Ovary (tissue), 9 donors: ENCODE measurements around the gene FADD. TPM values are rescaled to one million over a fixed set of nuclear protein-coding genes. Genes with fewer than 3 reads are reported as not detected.
"Not testable (repeated sequence)": the region's sequence is repeated elsewhere in the genome, so short reads cannot be mapped to it uniquely, and the experiment has no call there.

ENCODE experiments used
- DNase-seq, 5 donors: peaks; one replicate each; pipeline ENCODE4 v3.0.0-alpha.2; 2019 to 2020
- H3K27ac ChIP-seq, 2 donors: fragments of 200-600 bp; one replicate each; pipeline versions ENCODE4 v1.5.1 to v1.8.0; 2019 to 2022
- H3K27me3 ChIP-seq: fragments of 200-600 bp; one replicate; pipeline ENCODE4 v1.8.0; 2022
- H3K36me3 ChIP-seq: fragments of 200-600 bp; sonication (generic); one replicate; pipeline ENCODE4 v1.5.1; 2019
- H3K4me1 ChIP-seq: one replicate; pipeline ENCODE4 v1.8.1; 2013; ENCODE audit warnings: mild to moderate bottlenecking, moderate library complexity; ENCODE audit not compliant: insufficient read depth
- H3K4me3 ChIP-seq: fragments of 200-600 bp; sonication (generic); one replicate; pipeline ENCODE4 v1.5.1; 2017
- H3K9me3 ChIP-seq, 2 donors: fragments of 200-600 bp in 1 of 2; sonication (generic) in 1 of 2; one replicate each; pipeline versions ENCODE4 v1.5.1 to v1.8.1; 2013 to 2019; ENCODE audit warnings: mild to moderate bottlenecking in 1 of 2, moderate library complexity in 1 of 2
- CTCF ChIP-seq, 3 donors: fragments of 450-650 bp in 2 of 3; fragments of 200-600 bp in 1 of 3; IDR thresholded peaks; one replicate each; pipeline versions ENCODE4 v1.5.1 to v1.8.0; 2016 to 2022; ENCODE audit warnings: antibody characterized with exemption in 3 of 3, mild to moderate bottlenecking in 1 of 3
- EP300 ChIP-seq: sonication (generic); formaldehyde crosslinking; IDR thresholded peaks from one replicate; pipeline ENCODE4 v1.6.1; 2017; ENCODE audit warnings: antibody characterized with exemption
- POLR2A ChIP-seq: fragments of 450-650 bp; IDR thresholded peaks from one replicate; pipeline ENCODE4 v1.6.1; 2017; ENCODE audit warnings: antibody characterized with exemption, mild to moderate bottlenecking, moderate library complexity
- WGBS, 3 donors: extraction: QIAGEN DNeasy Blood & Tissue Kit in 1 of 3; methylation state at CpG; one replicate each; pipeline versions ENCODE4 v1.1.5 to v1.1.7; 2013 to 2017; 5-methylcytosine and 5-hydroxymethylcytosine counted together
- intact Hi-C, 4 donors: fragments of 100-400 bp; cut with DNase I; formaldehyde crosslinking; loops; one replicate each; pipeline versions ENCODE4 v1.11.0 to v1.15.1; 2022 to 2023
- polyA plus RNA-seq, 2 donors: library from polyadenylated mRNA; stranded (reverse); fragments of 200-250 nt in 1 of 2; fragments of 350-450 nt in 1 of 2; fragmentation: Illumina TruSeq in 1 of 2; extraction: RNeasy Lipid Tissue Mini Kit (QIAGEN cat#74804) in 1 of 2; gene quantifications; one replicate each; pipeline ENCODE4 v1.2.3, GENCODE V29; 2013 to 2014
- total RNA-seq, 7 donors: library from RNA; depleted of rRNA in 2 of 7; stranded (reverse); fragments of >200 nt in 2 of 7; fragmentation: NEBNext Ultra II Directional in 3 of 7; extraction: Animal tissue kit (Norgen Biotek cat#: 25700) in 3 of 7; gene quantifications; one replicate each; pipeline versions ENCODE4 v1.1.0 to v1.2.4, GENCODE V29; 2016 to 2023
- donor health status: DM: no; HTN: no; CAD: no; lungs with moderate emphysema.
- donor health status: DM: no; HTN: no; CAD: no.
- donor health status: Bipolar disorder and iron deficiency.
- donor health status: DM: yes; HTN: yes; CAD: no.
- donor health status: DM: no; HTN: no; CAD: no.
- donor health status: DM: yes; HTN: yes; CAD: no.

Gene FADD
- total and polyA plus RNA-seq, 9 donors: 13.1 to 22.3 (median 16.5) TPM

- Histone ChIP-seq H3K9me3 (no peaks in the 10 kb centered on the region), H3K4me1 (no peaks in the 10 kb centered on the region), H3K27ac (no peak overlapping the region), H3K4me3 (no peak overlapping the region), H3K27me3 (no peaks in the 10 kb centered on the region), H3K36me3 (no peaks in the 10 kb centered on the region)
- intact Hi-C loops: no loop called here
- TF ChIP-seq POLR2A (no peak), EP300 (no peak), CTCF (IDR thresholded peaks at IDR 0.05) (no peak)
- 70 to 86% (median 74%) methylated on average over 5 of the region's 5 CpGs for whole genome bisulfite sequencing, 3 donors
- DNase-seq: no peak
Measured at GRCh38 chr11:70210530-70210929, 7.4 kb downstream of the FADD start.

- 67 to 84% (median 71%) methylated on average over 13 of the region's 13 CpGs for WGBS, 3 donors
- intact Hi-C loops: no loop called here
- Histone ChIP-seq H3K27me3 (no peaks in the 10 kb centered on the region), H3K9me3 (no peaks in the 10 kb centered on the region), H3K36me3 (no peaks in the 10 kb centered on the region), H3K4me1 (no peaks in the 10 kb centered on the region), H3K4me3 (no peak overlapping the region), H3K27ac (no peak overlapping the region)
- no peak for DNase-seq
- TF ChIP-seq POLR2A (no peak), CTCF (IDR thresholded peaks at IDR 0.05) (no peak), EP300 (no peak)
Measured at GRCh38 chr11:70212227-70212811, 9.2 kb downstream of the FADD start.

- H3K9me3 ChIP-seq, H3K27me3 ChIP-seq, H3K4me3 ChIP-seq, DNase-seq, intact Hi-C loops, H3K4me1 ChIP-seq, H3K27ac ChIP-seq, H3K36me3 ChIP-seq: not testable (repeated sequence)
- WGBS, 3 donors: 75 to 83% (median 77%) methylated on average over 5 of the region's 5 CpGs
Measured at GRCh38 chr11:70217388-70217787, 14.3 kb downstream of the FADD start.

- 38 to 44% (median 38%) methylated on average over 8 of the region's 8 CpGs for WGBS, 3 donors
- DNase-seq, H3K9me3 ChIP-seq, H3K27me3 ChIP-seq, H3K4me3 ChIP-seq, H3K36me3 ChIP-seq, H3K4me1 ChIP-seq, H3K27ac ChIP-seq, intact Hi-C loops: not testable (repeated sequence)
Measured at GRCh38 chr11:70218076-70218475, 15.0 kb downstream of the FADD start.

- TF ChIP-seq CTCF (IDR thresholded peaks at IDR 0.05) (no peak), POLR2A (no peak), EP300 (no peak)
- Histone ChIP-seq H3K9me3 (no peaks in the 10 kb centered on the region), H3K27ac (no peak overlapping the region), H3K4me1 (no peaks in the 10 kb centered on the region), H3K27me3 (no peaks in the 10 kb centered on the region), H3K4me3 (no peak overlapping the region), H3K36me3 (no peaks in the 10 kb centered on the region)
- WGBS, 3 donors: 91 to 95% (median 94%) methylated on average over 3 of the region's 3 CpGs
- intact Hi-C loops: no loop called here
- DNase-seq: no peak
Measured at GRCh38 chr11:70220136-70220535, 17.0 kb downstream of the FADD start.
